Karpas-422 (cell line): ENCODE measurements around the gene EYA4. TPM values are rescaled to one million over a fixed set of nuclear protein-coding genes. Genes with fewer than 3 reads are reported as not detected.

Experiments
- DNase-seq: peaks from one replicate; pipeline ENCODE4 v3.0.0-alpha.2; 2015
- H2AFZ ChIP-seq: fragments of 200-600 bp; sonication (generic); 2 replicates; pipeline ENCODE4 v1.6.1; 2014; ENCODE audit warnings: antibody characterized with exemption, low read length, mixed read lengths
- H3K27ac ChIP-seq: fragments of 200-600 bp; sonication (generic); 2 replicates; pipeline ENCODE4 v1.5.1; 2014; ENCODE audit warnings: mild to moderate bottlenecking, low read length, moderate library complexity
- H3K27me3 ChIP-seq: fragments of 200-600 bp; sonication (generic); 2 replicates; pipeline ENCODE4 v1.6.1; 2014; ENCODE audit warnings: low read length, mixed read lengths
- H3K36me3 ChIP-seq: fragments of 200-600 bp; sonication (generic); 2 replicates; pipeline ENCODE4 v1.6.1; 2014; ENCODE audit warnings: low read length, mixed read lengths; ENCODE audit not compliant: insufficient read depth
- H3K4me1 ChIP-seq: fragments of 200-600 bp; sonication (generic); 2 replicates; pipeline ENCODE4 v1.6.1; 2014; ENCODE audit warnings: mild to moderate bottlenecking, low read length, mixed read lengths
- H3K4me2 ChIP-seq: fragments of 200-600 bp; sonication (generic); 2 replicates; pipeline ENCODE4 v1.6.1; 2014; ENCODE audit warnings: low read length, low read depth, mild to moderate bottlenecking; ENCODE audit not compliant: poor library complexity, severe bottlenecking
- H3K4me3 ChIP-seq: fragments of 200-600 bp; sonication (generic); 2 replicates; pipeline ENCODE4 v1.5.1; 2014; ENCODE audit warnings: mild to moderate bottlenecking, antibody characterized with exemption, low read length, mixed read lengths
- H3K79me2 ChIP-seq: fragments of 200-600 bp; sonication (generic); 2 replicates; pipeline ENCODE4 v1.6.1; 2014; ENCODE audit warnings: mild to moderate bottlenecking, low read length, mixed read lengths
- H3K9ac ChIP-seq: fragments of 200-600 bp; sonication (generic); 2 replicates; pipeline ENCODE4 v1.6.0; 2014; ENCODE audit warnings: low read length
- H3K9me2 ChIP-seq: fragments of 200-600 bp; sonication (generic), shearing (Covaris generic); replicated peaks from 2 replicates; pipeline ENCODE4 v1.6.0; 2014; ENCODE audit warnings: mild to moderate bottlenecking, low read length, moderate library complexity; ENCODE audit not compliant: insufficient read depth
- H3K9me3 ChIP-seq: fragments of 300-700, 200-600 bp; sonication (generic); 2 replicates; pipeline ENCODE4 v1.6.1; 2014; ENCODE audit warnings: low read length, mixed read lengths
- H4K20me1 ChIP-seq: fragments of 200-600 bp; sonication (generic); 2 replicates; pipeline ENCODE4 v1.6.1; 2014; ENCODE audit warnings: mild to moderate bottlenecking, antibody characterized with exemption, low read length, low read depth; ENCODE audit not compliant: insufficient read depth
- total RNA-seq: library from RNA; depleted of rRNA; stranded (reverse); fragments of >200 nt; shearing (Covaris generic); gene quantifications from 2 replicates; pipeline ENCODE4 v1.2.3, GENCODE V29; 2014; ENCODE audit warnings: low replicate concordance

The EYA4 gene
- total RNA-seq, 1 experiment from 2014 or later: not detected

DNA sequence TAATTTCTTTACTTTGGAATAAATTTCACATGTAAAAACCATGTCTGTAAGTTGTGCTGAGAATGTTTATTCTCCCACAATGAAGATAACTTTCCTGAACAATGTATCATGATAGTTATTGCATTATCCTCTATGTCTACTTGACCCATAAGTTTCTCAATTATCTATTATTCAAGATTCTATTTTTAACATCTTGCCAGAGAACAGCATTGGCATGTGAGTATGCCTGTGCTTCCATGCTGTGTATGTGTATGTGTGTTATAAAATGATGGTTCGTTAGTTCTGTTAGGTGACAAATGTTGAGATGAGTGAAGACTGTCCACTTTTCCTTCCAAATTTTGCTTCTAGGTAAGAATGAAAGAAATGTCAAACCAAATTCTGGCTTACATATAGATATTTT, 111.9 kb downstream of the EYA4 start:
- H3K27me3 ChIP-seq: no peaks in the 10 kb centered on the region
- no peaks in the 10 kb centered on the region for H3K9me3 ChIP-seq
- no peaks in the 10 kb centered on the region for H3K9me2 ChIP-seq
- H3K4me2 ChIP-seq: no peak overlapping the region
- H3K27ac ChIP-seq: no peak overlapping the region
- no peak for DNase-seq
- no peak overlapping the region for H2AFZ ChIP-seq
- H3K4me3 ChIP-seq: no peak overlapping the region
- no peak overlapping the region for H3K9ac ChIP-seq
- H3K36me3 ChIP-seq: no peaks in the 10 kb centered on the region
- H3K4me1 ChIP-seq: no peaks in the 10 kb centered on the region
- H3K79me2 ChIP-seq: no peaks in the 10 kb centered on the region
- H4K20me1 ChIP-seq: no peaks in the 10 kb centered on the region

- Histone ChIP-seq H2AFZ (no peak overlapping the region), H3K27ac (no peak overlapping the region), H3K9ac (no peak overlapping the region), H3K9me3 (no peaks in the 10 kb centered on the region), H3K36me3 (no peaks in the 10 kb centered on the region), H4K20me1 (no peaks in the 10 kb centered on the region), H3K79me2 (no peaks in the 10 kb centered on the region), H3K4me1 (no peaks in the 10 kb centered on the region), H3K9me2 (no peaks in the 10 kb centered on the region), H3K4me2 (no peak overlapping the region), H3K4me3 (no peak overlapping the region), H3K27me3 (no peaks in the 10 kb centered on the region)
- DNase-seq: no peak
Measured at GRCh38 chr6:133355922-133356321, 114.8 kb downstream of the EYA4 start.

DNA sequence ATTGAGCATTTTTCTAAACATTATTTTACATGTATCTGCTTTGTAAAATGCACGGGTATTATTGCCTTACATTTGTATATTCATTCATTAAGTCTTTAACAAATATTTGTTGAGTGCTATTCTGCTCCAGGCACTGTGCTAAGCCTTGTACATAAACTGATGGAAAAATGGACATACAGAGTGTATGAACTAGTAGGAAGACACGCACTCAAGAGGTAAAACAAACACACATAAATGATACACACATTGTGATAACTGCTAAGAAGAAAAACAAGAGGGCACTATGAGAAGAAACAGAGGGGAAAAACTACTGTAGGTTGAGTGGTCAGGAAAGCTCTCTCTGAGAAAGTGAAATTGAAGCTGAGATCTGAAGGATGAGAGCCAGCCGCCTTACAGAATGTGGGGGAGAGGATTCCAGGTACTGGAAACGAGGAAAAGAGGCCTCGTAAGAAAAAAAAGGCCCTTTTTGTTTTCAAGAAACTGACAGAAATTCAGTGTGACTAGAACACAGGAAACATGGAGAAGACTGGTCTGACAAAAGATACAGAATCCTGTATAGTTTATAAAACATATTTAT, 117.5 kb downstream of the EYA4 start:
- DNase-seq: no peak
- H3K4me3 ChIP-seq: no peak overlapping the region
- H3K79me2 ChIP-seq: no peaks in the 10 kb centered on the region
- no peak overlapping the region for H3K27ac ChIP-seq
- H3K9me2 ChIP-seq: no peaks in the 10 kb centered on the region
- H3K27me3 ChIP-seq: no peaks in the 10 kb centered on the region
- H2AFZ ChIP-seq: no peak overlapping the region
- H3K4me1 ChIP-seq: no peaks in the 10 kb centered on the region
- no peaks in the 10 kb centered on the region for H3K36me3 ChIP-seq
- H3K4me2 ChIP-seq: no peak overlapping the region
- no peaks in the 10 kb centered on the region for H4K20me1 ChIP-seq
- H3K9me3 ChIP-seq: no peaks in the 10 kb centered on the region
- H3K9ac ChIP-seq: no peak overlapping the region

GRCh38 chr6:133359256-133359655, 118.1 kb downstream of the EYA4 start:
- DNase-seq: no peak
- Histone ChIP-seq H3K9me2 (no peaks in the 10 kb centered on the region), H3K79me2 (no peaks in the 10 kb centered on the region), H3K27ac (no peak overlapping the region), H3K9ac (no peak overlapping the region), H3K4me2 (no peak overlapping the region), H3K27me3 (no peaks in the 10 kb centered on the region), H3K9me3 (no peaks in the 10 kb centered on the region), H2AFZ (no peak overlapping the region), H3K4me1 (no peaks in the 10 kb centered on the region), H3K4me3 (no peak overlapping the region), H3K36me3 (no peaks in the 10 kb centered on the region), H4K20me1 (no peaks in the 10 kb centered on the region)

DNA sequence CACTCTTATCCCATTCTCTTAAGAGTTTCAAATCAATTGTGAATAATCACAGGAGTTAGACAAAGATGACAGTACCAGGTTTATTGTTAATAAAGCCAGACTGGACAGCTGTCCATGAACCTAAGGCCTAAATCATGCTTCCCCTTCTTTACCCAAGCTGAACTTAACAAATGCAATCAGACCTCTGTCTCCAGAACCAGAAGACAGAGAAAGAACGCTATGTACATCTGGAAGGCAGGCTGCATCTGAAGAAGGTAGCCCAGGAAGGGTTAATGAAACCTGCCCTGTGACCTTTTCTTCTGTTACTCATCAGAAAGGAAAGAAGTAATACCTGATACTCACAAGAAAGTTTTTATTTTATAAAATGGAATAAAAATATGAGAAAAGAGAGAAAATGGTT, 118.6 kb downstream of the EYA4 start:
- Histone ChIP-seq H2AFZ (no peak overlapping the region), H4K20me1 (no peaks in the 10 kb centered on the region), H3K9me2 (no peaks in the 10 kb centered on the region), H3K27ac (no peak overlapping the region), H3K27me3 (0 out of 2 replicates have a peak, but pooled peaks cover 2% of the 10 kb centered on the region), H3K9ac (no peak overlapping the region), H3K9me3 (no peaks in the 10 kb centered on the region), H3K79me2 (no peaks in the 10 kb centered on the region), H3K4me1 (no peaks in the 10 kb centered on the region), H3K36me3 (no peaks in the 10 kb centered on the region), H3K4me2 (no peak overlapping the region), H3K4me3 (no peak overlapping the region)
- no peak for DNase-seq

DNA sequence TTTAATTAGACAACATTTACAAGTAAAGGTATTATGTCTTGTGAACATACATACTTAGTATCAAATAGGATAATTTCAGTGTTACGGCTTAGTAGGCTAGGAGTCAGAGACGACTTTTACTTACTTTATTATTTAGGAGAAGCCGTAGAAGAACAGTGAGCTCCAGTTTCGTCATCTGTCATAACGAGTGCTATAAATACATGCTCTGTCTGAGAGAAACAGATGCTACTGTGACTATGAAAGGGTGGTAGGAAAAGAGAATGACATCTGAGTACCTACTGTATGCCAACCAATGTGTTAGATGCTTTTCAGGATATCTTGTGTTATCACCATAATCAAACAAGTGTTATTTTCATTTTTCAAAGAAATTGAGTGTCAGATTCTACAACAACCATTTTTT, 119.0 kb downstream of the EYA4 start:
- Histone ChIP-seq H3K4me2 (no peak overlapping the region), H3K9me3 (no peaks in the 10 kb centered on the region), H3K27ac (no peak overlapping the region), H4K20me1 (no peaks in the 10 kb centered on the region), H3K79me2 (no peaks in the 10 kb centered on the region), H2AFZ (no peak overlapping the region), H3K36me3 (no peaks in the 10 kb centered on the region), H3K4me1 (no peaks in the 10 kb centered on the region), H3K9ac (no peak overlapping the region), H3K9me2 (no peaks in the 10 kb centered on the region), H3K4me3 (no peak overlapping the region), H3K27me3 (0 out of 2 replicates have a peak, but pooled peaks cover 2% of the 10 kb centered on the region)
- no peak for DNase-seq

DNA sequence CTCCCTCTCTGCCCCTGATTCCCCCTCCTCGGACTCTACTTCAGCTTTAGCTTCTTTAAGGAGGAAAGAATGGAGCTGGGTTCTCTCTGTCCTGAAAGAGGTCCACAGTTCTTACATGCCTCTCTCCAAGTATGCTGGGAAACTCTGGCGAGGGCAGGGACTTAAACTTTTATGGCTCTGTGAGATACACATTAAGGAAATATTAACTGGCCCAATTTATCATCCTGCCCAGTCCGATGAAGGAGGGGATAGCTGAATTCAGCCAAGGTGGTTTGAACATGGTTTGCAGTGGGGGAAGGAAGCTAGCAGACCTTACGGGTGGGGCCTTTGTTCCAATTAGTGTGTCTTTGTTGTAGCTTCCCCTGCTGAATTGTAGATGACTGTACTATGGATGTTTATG, 121.7 kb downstream of the EYA4 start:
- Histone ChIP-seq H3K36me3 (no peaks in the 10 kb centered on the region), H4K20me1 (no peaks in the 10 kb centered on the region), H3K9me2 (no peaks in the 10 kb centered on the region), H3K27me3 (0 out of 2 replicates have a peak, but pooled peaks cover 2% of the 10 kb centered on the region), H3K4me3 (no peak overlapping the region), H3K4me2 (no peak overlapping the region), H3K9ac (no peak overlapping the region), H3K27ac (no peak overlapping the region), H2AFZ (no peak overlapping the region), H3K9me3 (no peaks in the 10 kb centered on the region), H3K79me2 (no peaks in the 10 kb centered on the region), H3K4me1 (no peaks in the 10 kb centered on the region)
- DNase-seq: no peak

GRCh38 chr6:133368664-133369063, 127.5 kb downstream of the EYA4 start:
- Histone ChIP-seq H3K4me3 (no peak overlapping the region), H3K4me1 (no peaks in the 10 kb centered on the region), H4K20me1 (no peaks in the 10 kb centered on the region), H3K27me3 (0 out of 2 replicates have a peak, but pooled peaks cover 2% of the 10 kb centered on the region), H3K79me2 (no peaks in the 10 kb centered on the region), H3K9me3 (no peaks in the 10 kb centered on the region), H3K9ac (no peak overlapping the region), H2AFZ (no peak overlapping the region), H3K27ac (no peak overlapping the region), H3K4me2 (no peak overlapping the region), H3K36me3 (no peaks in the 10 kb centered on the region), H3K9me2 (no peaks in the 10 kb centered on the region)
- DNase-seq: no peak
